ENCODE data around the gene LMF1. TPM values are rescaled to one million over a fixed set of nuclear protein-coding genes. Genes with fewer than 3 reads are reported as not detected.

LMF1 gene
- total and polyA plus RNA-seq, 2 of the 13 experiments (the other 11 are each of a cell fraction or from before 2014, with no cell fraction given): 6.8 to 8.5 TPM

DNA sequence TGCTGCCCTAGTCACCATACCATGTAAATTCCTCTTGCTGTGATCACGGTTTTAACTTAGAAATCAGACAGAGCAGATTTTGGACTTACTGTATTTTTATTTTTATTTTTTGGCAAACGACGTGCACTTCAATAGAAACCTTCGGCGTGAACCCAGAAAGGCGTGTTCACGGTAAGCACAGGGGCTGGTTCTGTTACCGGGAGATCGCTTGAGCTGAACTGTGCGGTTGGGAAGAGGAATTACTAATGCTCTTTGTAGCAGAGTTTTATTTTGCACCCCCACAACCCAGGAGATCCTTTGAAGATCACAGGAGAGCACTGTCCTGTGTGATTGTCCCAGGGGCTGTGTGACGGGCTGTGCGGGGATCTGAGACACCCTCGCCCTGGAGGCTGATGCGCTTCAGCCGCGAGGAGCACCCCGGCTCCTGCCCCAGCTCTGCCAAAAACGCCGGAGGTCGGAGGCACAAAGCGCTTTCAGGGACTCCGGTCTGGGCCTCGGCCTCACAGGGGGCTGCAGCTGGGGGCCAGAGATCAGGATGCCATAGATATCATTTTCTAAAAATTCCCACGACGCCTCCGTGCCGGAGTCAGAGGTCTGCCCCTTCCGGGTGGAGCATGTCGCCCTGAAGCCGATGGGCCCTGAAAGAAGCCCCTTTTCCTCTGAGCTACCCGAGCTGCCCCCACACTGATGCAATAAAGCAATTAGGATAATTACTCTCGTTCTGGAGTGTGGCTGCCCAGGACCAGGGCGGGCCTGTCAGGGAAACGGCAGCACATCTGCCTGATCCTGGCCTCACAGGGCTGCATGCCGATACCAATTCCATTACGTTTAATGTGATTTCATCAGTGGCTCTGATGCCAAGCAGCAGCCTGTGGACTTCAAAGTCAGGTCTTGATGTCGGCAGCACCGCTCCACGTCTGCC lies 71.8 kb downstream of the LMF1 start:
- Histone ChIP-seq H3K4me1 (ENCODE audit: insufficient read depth, low read length) (no peaks in the 10 kb centered on the region), H3K4me3 (replicated peaks in 1 of 3; ENCODE audit: insufficient read depth in 1 of 3, low read depth in 2 of 3, low read length in 3 of 3) (no peak overlapping the region), H4K20me1 (ENCODE audit: insufficient read depth, low read length) (no peaks in the 10 kb centered on the region), H3K4me2 (ENCODE audit: low read depth, low read length) (no peak overlapping the region), H3K27me3 (ENCODE audit: control insufficient read depth in 1 of 2, insufficient read depth in 2 of 2, low read length in 2 of 2) (no peaks in the 10 kb centered on the region; a peak in 1 of 5 replicates), H3K9me3 (ENCODE audit: low read length) (no peaks in the 10 kb centered on the region), H3K27ac (ENCODE audit: extremely low read length, insufficient read depth, low read length) (no peak overlapping the region), H3K79me2 (ENCODE audit: insufficient read depth, low read length) (no peaks in the 10 kb centered on the region), H2AFZ (ENCODE audit: low read length) (no peak overlapping the region), H3K9ac (ENCODE audit: insufficient read depth, low read depth, low read length) (no peak overlapping the region), H3K36me3 (replicated peaks in 1 of 2; ENCODE audit: control insufficient read depth in 1 of 2, insufficient read depth in 2 of 2, low read length in 2 of 2) (no peaks in the 10 kb centered on the region)
- in situ Hi-C loops (cut with HindIII; ENCODE audit: extremely low pct_ligation_motif_present, low pct_unique_long_range_greater_than_20kb) (loop anchor here (10.0 kb wide), 1 partner anchor 64 kb away; no protein-coding TSS in a partner anchor), intact Hi-C loops (cut with micrococcal nuclease; ENCODE audit: unreplicated experiment) (no loop called here)
- TF ChIP-seq ZBTB21 (CRISPR knock-in tag; IDR thresholded peaks at IDR 0.05) (no peak), RBAK (CRISPR knock-in tag; IDR thresholded peaks at IDR 0.05) (no peak), REXO4 (CRISPR knock-in tag; IDR thresholded peaks at IDR 0.05; ENCODE audit: borderline replicate concordance) (no peak), ZNF615 (CRISPR knock-in tag; IDR thresholded peaks at IDR 0.05; ENCODE audit: borderline replicate concordance) (no peak), ATF7-NPFF (CRISPR knock-in tag; IDR thresholded peaks at IDR 0.05; ENCODE audit: low read depth) (no peak)
- TF ChIP-seq, protein P1, sequence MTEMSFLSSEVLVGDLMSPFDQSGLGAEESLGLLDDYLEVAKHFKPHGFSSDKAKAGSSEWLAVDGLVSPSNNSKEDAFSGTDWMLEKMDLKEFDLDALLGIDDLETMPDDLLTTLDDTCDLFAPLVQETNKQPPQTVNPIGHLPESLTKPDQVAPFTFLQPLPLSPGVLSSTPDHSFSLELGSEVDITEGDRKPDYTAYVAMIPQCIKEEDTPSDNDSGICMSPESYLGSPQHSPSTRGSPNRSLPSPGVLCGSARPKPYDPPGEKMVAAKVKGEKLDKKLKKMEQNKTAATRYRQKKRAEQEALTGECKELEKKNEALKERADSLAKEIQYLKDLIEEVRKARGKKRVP (CRISPR knock-in tag; IDR thresholded peaks at IDR 0.05): no peak
- TF ChIP-seq, protein P2, sequence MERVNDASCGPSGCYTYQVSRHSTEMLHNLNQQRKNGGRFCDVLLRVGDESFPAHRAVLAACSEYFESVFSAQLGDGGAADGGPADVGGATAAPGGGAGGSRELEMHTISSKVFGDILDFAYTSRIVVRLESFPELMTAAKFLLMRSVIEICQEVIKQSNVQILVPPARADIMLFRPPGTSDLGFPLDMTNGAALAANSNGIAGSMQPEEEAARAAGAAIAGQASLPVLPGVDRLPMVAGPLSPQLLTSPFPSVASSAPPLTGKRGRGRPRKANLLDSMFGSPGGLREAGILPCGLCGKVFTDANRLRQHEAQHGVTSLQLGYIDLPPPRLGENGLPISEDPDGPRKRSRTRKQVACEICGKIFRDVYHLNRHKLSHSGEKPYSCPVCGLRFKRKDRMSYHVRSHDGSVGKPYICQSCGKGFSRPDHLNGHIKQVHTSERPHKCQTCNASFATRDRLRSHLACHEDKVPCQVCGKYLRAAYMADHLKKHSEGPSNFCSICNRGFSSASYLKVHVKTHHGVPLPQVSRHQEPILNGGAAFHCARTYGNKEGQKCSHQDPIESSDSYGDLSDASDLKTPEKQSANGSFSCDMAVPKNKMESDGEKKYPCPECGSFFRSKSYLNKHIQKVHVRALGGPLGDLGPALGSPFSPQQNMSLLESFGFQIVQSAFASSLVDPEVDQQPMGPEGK (CRISPR knock-in tag; IDR thresholded peaks at IDR 0.05): no peak
- FAIRE-seq: no peak
- ChIA-PET POLR2A (no interaction called here), CTCF (ENCODE audit: low intra/inter-chr PET ratio, low total read pairs) (no interaction called here)
- 86% methylated on average over 35 of the region's 39 CpGs for WGBS (ENCODE audit: low lambda C conversion rate)
- BruUV-seq (replicated peaks): no TSS peak
- no peak for ATAC-seq
- DNase-seq (ENCODE audit: low spot score): no peak

All from HepG2 (cell line).